Tibial artery (tissue), 4 donors: ENCODE measurements around the gene ZNF511.

Experiments
- DNase-seq, 2 donors: peaks; one replicate each; pipeline ENCODE4 v3.0.0-alpha.2; 2019
- H3K27ac ChIP-seq, 2 donors: fragments of 200-600 bp; sonication (generic) in 1 of 2; 1 replicate in 1 of 2; 2 replicates in 1 of 2; pipeline ENCODE4 v1.5.1; 2018 to 2019; ENCODE audit warnings: mild to moderate bottlenecking in 1 of 2
- H3K27me3 ChIP-seq, 2 donors: fragments of 200-600 bp; sonication (generic) in 1 of 2; one replicate each; pipeline versions ENCODE4 v1.5.1 to v1.6.0; 2016 to 2019
- H3K36me3 ChIP-seq, 3 donors: fragments of 200-600 bp; sonication (generic) in 2 of 3; one replicate each; pipeline ENCODE4 v1.5.1; 2016 to 2019; ENCODE audit warnings: mild to moderate bottlenecking in 2 of 3
- H3K4me1 ChIP-seq, 4 donors: fragments of 200-600 bp; sonication (generic) in 2 of 4; 1 replicate in 3 of 4; 2 replicates in 1 of 4; pipeline ENCODE4 v1.5.1; 2016 to 2019
- H3K4me3 ChIP-seq, 2 donors: fragments of 200-600 bp; sonication (generic) in 1 of 2; 1 replicate in 1 of 2; 2 replicates in 1 of 2; pipeline ENCODE4 v1.5.1; 2018 to 2019; ENCODE audit warnings: mild to moderate bottlenecking in 2 of 2
- H3K9me3 ChIP-seq, 3 donors: fragments of 200-600 bp; sonication (generic) in 1 of 3; one replicate each; pipeline ENCODE4 v1.5.1; 2016 to 2019
- CTCF ChIP-seq, 2 experiments: fragments of 200-600 bp in 1 of 2; fragments of 450-650 bp in 1 of 2; IDR thresholded peaks; one replicate each; pipeline ENCODE4 v1.5.1; 2017 to 2019; ENCODE audit warnings: antibody characterized with exemption in 2 of 2, mild to moderate bottlenecking in 1 of 2, moderate library complexity in 1 of 2
- intact Hi-C: fragments of 100-400 bp; cut with DNase I; formaldehyde crosslinking; loops from one replicate; pipeline ENCODE4 v1.15.0; 2023; ENCODE audit warnings: low total_unique reads

The ZNF511 gene

GRCh38 chr10:133353202-133353959, 44.7 kb downstream of the ZNF511 start:
- intact Hi-C loops: no loop called here
- Histone ChIP-seq H3K4me3 (no peak overlapping the region), H3K36me3 (peaks cover 0 to 4% (median 0%) of the 10 kb centered on the region in 3 donors), H3K4me1 (peaks cover 0 to 26% (median 16%) of the 10 kb centered on the region in 4 donors), H3K9me3 (no peaks in the 10 kb centered on the region), H3K27ac (no peak overlapping the region), H3K27me3 (peaks cover 0 to 46% of the 10 kb centered on the region in 2 donors)
- no peak for TF ChIP-seq CTCF (IDR thresholded peaks at IDR 0.05)
- DNase-seq: no peak

- Histone ChIP-seq H3K27me3 (peaks cover 0 to 39% of the 10 kb centered on the region in 2 donors), H3K9me3 (no peaks in the 10 kb centered on the region), H3K4me1 (peaks cover 0 to 26% (median 16%) of the 10 kb centered on the region in 4 donors), H3K4me3 (no peak overlapping the region), H3K27ac (no peak overlapping the region), H3K36me3 (peaks cover 0 to 4% (median 0%) of the 10 kb centered on the region in 3 donors)
- TF ChIP-seq CTCF (IDR thresholded peaks at IDR 0.05): no peak
- intact Hi-C loops: no loop called here
- DNase-seq: no peak
Observed at GRCh38 chr10:133353988-133354605, 45.4 kb downstream of the ZNF511 start.

GRCh38 chr10:133354672-133355240, 46.0 kb downstream of the ZNF511 start:
- Histone ChIP-seq H3K9me3 (no peaks in the 10 kb centered on the region), H3K27me3 (peaks cover 0 to 32% of the 10 kb centered on the region in 2 donors), H3K4me1 (peaks cover 0 to 26% (median 16%) of the 10 kb centered on the region in 4 donors), H3K36me3 (peaks cover 0 to 4% (median 0%) of the 10 kb centered on the region in 3 donors), H3K27ac (no peak overlapping the region), H3K4me3 (no peak overlapping the region)
- intact Hi-C loops: no loop called here
- no peak for TF ChIP-seq CTCF (IDR thresholded peaks at IDR 0.05)
- DNase-seq: no peak

- no peak for DNase-seq
- no peak for TF ChIP-seq CTCF (IDR thresholded peaks at IDR 0.05)
- peaks cover 0 to 26% (median 16%) of the 10 kb centered on the region in 4 donors for H3K4me1 ChIP-seq
- no peaks in the 10 kb centered on the region for H3K9me3 ChIP-seq
- H3K4me3 ChIP-seq: no peak overlapping the region
- peaks cover 0 to 27% of the 10 kb centered on the region in 2 donors for H3K27me3 ChIP-seq
- no peak overlapping the region for H3K27ac ChIP-seq
- H3K36me3 ChIP-seq: peaks cover 0 to 4% (median 0%) of the 10 kb centered on the region in 3 donors
- intact Hi-C loops: no loop called here
Observed at GRCh38 chr10:133355266-133355665, 46.6 kb downstream of the ZNF511 start.

- Histone ChIP-seq H3K4me1 (peaks cover 0 to 26% (median 16%) of the 10 kb centered on the region in 4 donors), H3K36me3 (peaks cover 0 to 4% (median 0%) of the 10 kb centered on the region in 3 donors), H3K9me3 (no peaks in the 10 kb centered on the region), H3K4me3 (no peak overlapping the region), H3K27ac (no peak overlapping the region), H3K27me3 (peaks cover 0 to 20% of the 10 kb centered on the region in 2 donors)
- TF ChIP-seq CTCF (IDR thresholded peaks at IDR 0.05): no peak
- DNase-seq: no peak
- intact Hi-C loops: no loop called here
Observed at GRCh38 chr10:133355991-133356390, 47.3 kb downstream of the ZNF511 start.
